ENCODE results near the gene TRIOBP.

The TRIOBP gene

DNA sequence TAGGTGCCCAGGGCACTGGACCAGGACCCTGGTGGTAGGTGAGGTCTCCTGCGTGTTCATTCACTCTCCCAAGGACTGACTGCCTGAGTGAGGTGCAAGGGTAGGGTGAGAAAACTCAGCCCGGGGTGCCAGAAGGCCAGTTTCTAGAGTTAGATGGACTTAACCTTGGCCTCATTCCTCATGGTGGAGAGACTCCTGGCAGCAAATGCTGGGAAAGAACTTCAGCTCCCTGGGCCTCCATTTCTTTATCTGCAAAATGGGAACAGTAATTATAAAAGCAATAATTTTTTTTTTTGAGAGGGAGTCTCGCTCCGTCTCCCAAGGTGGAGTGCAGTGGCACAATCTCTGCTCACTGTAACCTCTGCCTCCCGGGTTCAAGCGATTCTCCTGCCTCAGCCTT is 47.7 kb downstream of the TRIOBP start:
- TF ChIP-seq, protein P1, sequence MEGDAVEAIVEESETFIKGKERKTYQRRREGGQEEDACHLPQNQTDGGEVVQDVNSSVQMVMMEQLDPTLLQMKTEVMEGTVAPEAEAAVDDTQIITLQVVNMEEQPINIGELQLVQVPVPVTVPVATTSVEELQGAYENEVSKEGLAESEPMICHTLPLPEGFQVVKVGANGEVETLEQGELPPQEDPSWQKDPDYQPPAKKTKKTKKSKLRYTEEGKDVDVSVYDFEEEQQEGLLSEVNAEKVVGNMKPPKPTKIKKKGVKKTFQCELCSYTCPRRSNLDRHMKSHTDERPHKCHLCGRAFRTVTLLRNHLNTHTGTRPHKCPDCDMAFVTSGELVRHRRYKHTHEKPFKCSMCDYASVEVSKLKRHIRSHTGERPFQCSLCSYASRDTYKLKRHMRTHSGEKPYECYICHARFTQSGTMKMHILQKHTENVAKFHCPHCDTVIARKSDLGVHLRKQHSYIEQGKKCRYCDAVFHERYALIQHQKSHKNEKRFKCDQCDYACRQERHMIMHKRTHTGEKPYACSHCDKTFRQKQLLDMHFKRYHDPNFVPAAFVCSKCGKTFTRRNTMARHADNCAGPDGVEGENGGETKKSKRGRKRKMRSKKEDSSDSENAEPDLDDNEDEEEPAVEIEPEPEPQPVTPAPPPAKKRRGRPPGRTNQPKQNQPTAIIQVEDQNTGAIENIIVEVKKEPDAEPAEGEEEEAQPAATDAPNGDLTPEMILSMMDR (IDR thresholded peaks at IDR 0.05; ENCODE audit: low read depth, low read length) = no peak
- no peak overlapping the region for H3K4me3 ChIP-seq (ENCODE audit: low read depth, low read length)

DNA sequence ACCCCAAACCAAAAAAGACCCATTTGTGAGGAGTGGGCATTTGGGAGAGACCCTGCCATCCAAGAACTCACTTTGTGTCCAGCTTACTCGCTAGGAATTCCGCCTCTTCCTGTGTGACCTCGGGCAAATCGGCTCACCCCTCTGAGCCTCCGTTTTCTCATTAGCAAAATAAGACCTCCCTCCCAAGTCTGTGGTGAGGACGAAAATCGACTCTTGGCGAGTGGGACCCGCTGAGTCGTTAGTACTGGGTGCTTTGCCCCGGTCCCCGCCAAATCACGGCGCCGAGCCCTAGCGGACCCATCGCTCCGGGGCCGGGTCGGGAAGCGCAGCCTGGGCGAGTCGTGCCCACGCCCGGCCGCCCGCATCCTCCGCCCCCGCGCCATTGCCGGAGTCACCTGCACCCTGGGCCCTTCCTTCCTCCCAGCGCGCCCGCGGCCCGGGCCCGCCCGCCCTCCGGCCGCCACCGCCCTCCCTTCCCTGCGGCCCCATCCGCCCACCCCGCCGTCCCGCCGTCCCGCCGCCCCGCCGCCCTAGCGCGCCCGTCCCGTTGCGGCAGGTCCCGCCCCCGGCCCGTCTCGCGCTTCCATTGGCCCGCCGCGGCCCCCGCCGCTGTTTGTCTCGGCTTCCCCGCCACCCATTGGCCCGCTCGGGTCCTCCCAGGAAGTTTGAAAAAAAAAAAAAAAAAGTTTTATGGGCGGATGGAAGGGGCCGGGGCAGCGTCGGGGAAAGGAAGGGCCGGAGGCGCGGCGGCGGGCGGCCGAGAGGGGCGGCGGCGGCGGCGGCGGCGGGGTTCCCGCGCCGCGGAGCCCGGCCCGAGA is 48.9 kb downstream of the TRIOBP start:
- TF ChIP-seq, protein P1 (IDR thresholded peaks at IDR 0.05; ENCODE audit: low read depth, low read length) = no peak
- peak overlapping the region; percentile 88 for H3K4me3 ChIP-seq (ENCODE audit: low read depth, low read length)

DNA sequence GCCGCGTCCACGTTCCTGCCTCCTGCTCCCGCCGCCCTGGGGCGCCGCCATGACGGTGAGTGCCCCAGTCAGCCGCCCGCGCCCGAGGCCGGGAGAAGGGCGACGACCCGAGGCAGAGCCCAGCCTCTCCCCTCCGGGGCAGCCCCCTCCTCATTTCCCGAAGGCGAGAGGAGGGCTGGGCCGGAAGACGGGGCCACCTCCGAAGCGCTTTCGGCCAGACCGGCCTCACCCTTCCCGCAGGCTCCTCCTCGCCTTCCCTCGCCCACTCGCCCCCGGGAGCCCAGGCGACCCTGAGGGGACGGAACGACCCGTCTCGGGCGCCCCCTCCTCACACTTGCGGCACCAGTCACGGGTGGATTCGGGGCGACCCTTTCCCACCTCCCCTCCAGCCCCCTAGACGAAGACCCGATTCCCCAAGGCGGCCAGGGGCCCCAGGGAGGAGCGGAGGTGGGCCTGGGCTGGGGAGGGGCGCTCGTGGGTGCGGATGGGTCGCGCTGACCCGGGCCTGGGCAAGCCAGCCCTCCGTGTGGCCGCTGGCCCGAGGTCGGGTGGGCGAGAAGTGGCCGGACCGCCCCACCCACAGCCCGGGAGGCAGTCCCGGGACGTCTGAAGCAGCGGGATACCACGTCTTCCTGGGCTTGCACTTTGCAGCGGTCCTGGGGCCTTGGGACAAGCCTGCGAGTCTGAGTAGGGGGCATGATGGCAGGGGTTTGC is 49.7 kb downstream of the TRIOBP start:
- TF ChIP-seq, protein P1 (IDR thresholded peaks at IDR 0.05; ENCODE audit: low read depth, low read length) = no peak
- peak overlapping the region; percentile 88 for H3K4me3 ChIP-seq (ENCODE audit: low read depth, low read length)

DNA sequence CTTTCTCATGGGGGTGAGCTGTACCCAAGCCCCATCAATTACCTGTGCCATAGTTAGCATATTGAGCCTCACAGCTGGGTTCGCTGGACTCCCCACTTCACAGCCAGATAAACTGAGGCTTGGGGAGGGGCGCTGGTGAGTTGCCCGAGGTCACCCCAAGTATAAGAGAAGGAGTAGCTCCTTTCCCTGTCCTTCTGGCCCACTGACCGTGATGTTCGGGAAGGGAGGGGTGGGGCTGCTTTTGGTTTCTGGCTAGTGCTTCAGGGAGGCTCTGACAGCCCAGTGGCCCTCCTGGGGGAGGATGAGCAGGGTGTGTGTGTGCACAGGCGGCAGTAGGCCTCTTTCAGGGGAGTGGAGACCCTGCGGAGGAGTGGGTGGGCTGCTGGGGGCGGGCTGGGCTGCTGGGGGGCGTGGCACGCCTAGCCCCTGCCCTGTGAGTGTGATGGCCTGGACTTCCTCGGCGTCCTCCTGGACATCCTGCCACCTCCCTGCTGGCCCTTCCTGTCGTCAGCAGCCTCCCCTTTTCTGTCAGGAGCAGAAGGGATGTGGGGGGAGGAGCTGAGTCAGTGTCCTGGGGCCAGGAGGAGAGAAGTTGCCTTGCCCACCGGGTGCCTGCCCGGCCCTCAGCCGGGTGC is 50.3 kb downstream of the TRIOBP start:
- TF ChIP-seq, protein P1 (IDR thresholded peaks at IDR 0.05; ENCODE audit: low read depth, low read length) = no peak
- peak overlapping the region; percentile 88 for H3K4me3 ChIP-seq (ENCODE audit: low read depth, low read length)

DNA sequence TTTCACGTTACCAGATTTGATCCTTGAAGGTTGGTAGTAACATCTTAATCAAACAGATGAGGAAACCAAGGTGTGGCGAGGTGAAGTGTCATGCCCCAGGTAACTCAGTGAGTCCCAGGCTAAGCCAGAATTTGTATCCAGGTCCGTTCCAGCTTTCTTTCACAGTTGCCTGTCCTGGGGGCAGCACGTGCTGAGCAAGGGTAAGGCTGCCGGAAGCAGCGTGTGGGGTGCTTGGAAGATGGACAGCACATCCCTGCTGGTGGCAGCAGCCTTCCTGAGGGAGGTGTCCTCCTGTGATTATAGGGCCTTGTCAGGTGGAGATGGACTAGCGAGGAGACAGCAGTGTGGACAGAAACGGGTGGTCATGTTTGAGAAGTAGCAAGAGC is 50.9 kb downstream of the TRIOBP start:
- peak overlapping the region; percentile 88 for H3K4me3 ChIP-seq (ENCODE audit: low read depth, low read length)

DNA sequence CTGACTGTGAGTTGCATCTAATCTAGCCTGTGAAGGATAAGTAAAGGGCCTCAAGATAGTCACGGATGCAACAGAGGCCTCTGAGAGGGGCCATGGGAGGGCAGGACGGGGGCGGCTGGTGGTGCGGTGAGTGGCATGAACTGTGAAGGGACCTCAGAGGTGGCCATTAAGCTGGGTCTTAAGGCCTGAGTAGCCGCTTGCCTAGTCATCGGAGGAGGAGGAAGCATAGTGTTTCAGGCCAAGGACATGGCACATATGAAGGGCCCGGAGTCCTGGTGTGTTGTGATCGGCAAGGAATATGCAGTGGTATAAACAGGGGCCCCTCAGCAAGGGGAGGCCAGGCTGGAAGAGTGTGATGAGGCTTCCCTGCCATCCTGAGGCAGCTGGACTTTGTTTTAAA is 51.8 kb downstream of the TRIOBP start:
- TF ChIP-seq, protein P1 (IDR thresholded peaks at IDR 0.05; ENCODE audit: low read depth, low read length) = no peak
- peak overlapping the region; percentile 88 for H3K4me3 ChIP-seq (ENCODE audit: low read depth, low read length)

More for the DNA sequence above, 50.9 kb downstream of the TRIOBP start:
- TF ChIP-seq, protein P1 (IDR thresholded peaks at IDR 0.05; ENCODE audit: low read depth, low read length) = no peak
